HG02642 (cell line): ENCODE measurements around the gene B3GNT5.

Source experiments
- ATAC-seq: cut with Tn5 transposase; IDR thresholded peaks from one replicate; pipeline ENCODE4 v1.9.1; 2021; ENCODE audit warnings: mild to moderate bottlenecking; ENCODE audit not compliant: unreplicated experiment, poor library complexity

The B3GNT5 gene

DNA sequence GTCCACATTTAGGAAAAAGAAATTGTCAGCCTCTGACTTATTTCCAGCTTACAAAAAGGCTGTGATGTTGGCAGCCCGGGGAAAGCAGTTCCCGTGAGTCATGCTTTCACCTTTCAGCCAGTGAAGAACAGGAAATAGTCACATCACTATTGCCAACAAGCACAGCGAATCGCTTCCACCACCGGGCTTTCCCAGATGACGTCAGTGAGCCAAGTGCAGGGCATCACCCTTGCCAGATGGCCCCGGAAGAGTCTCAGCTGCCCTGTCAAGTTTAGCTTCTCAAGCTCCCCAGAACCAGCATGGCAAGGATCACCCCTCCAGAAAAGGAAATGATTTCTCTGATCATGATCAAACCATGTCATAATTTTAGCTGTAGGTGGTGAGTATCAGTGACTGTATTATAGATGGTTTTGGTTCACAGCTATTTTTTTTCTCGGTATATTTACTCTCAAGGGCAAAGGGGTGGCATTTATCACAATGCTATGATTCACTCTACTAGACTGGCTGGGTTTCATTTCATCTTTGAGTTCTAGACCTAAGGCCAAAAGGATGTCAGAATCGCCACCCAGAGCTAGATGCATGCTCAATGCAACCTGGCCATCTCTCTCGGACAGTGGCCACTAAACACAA, 32.9 kb downstream of the B3GNT5 start:
- ATAC-seq = peak; percentile 98

DNA sequence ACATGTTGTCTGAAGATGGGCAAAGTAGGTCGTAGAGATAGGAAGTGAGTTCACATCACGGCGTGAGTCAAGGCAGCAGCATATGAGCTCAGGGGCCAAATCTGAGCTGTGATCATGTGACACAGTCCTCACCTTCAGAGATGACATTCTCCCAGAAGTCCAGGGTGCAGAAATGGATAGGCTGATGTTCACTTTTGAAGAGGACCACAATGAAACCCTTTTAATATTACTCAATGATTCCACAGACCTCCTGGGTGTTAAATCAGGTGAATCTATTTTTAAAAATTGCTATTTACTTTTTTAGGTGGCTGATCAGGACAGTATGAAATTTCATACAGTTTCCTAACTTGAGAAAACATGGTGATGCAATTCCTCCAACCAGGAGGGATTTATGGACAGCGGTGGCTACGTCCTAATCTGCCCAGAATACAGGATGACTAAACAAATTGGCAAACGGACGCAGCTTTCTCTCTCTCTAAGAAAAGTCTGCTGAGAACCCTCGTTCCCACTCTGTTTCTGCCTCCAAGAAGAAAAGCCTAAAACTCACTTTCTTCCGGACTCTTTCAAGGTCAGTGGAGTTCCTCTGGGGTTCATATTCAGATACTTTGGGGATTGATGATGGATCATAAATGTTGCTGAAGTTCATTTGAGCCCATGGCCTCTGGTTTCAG, 34.4 kb downstream of the B3GNT5 start:
- ATAC-seq = no peak

DNA sequence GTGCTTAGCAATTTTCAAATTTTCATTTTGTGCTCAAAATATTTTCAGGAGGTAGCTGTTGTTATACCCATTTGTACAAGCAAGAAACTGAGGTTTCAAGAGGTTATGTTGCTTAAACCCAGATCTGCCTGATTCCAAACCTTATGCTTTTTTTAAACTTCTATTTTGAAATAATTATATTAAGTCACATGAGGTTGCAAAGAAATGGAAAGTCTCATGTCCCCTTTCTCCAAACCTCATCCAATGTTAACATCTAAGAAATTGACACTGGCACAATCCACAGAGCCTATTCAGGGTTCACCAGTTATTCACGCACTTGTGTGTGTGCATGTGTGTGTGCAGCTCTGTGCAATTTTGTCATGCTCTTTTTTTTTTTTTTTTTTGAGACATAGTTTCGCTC, 35.1 kb downstream of the B3GNT5 start:
- ATAC-seq = no peak

DNA sequence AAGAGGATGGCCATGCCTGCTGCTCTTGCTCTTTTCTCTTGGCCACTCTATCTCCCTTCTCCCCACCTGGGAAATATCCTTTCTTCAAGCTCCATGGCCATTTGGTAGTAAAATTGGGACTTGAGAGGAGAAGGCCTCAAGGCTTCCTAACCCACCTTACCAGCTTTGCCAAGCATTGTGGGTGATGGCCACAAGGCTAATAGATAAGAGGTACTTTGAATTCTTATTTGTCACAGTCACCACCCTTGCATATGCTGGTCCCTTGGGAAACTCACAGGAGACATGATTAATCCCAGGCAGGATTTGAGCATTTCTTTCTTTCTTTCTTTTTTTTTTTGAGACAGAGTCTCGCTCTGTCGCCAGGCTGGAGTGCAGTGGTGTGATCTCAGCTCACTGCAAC, 37.2 kb downstream of the B3GNT5 start:
- no peak for ATAC-seq

DNA sequence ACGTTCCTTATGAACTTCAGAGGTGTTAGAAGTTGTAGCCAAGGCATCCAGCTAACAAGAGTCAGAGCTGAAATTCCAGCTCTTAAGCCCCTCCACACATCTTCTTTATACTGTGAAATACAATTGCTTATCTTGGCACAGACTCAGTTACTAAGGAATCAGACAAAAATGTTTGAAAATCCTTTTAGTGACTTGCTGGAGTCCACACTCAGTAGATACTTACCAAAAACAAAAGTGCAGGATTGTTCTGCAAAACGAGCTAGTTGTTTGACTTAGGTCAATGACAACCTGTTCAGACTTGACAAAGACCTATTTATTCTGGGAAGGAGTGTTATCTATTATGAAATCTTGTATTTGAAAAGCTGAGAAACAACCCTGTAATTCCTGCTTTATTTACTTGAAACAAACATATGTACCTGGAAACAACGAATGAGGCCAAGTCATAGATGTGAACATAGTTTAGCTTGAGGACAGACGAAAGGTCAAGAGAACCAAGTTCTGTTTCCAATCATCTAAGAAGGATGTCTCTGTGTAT, 38.5 kb downstream of the B3GNT5 start:
- ATAC-seq = no peak

DNA sequence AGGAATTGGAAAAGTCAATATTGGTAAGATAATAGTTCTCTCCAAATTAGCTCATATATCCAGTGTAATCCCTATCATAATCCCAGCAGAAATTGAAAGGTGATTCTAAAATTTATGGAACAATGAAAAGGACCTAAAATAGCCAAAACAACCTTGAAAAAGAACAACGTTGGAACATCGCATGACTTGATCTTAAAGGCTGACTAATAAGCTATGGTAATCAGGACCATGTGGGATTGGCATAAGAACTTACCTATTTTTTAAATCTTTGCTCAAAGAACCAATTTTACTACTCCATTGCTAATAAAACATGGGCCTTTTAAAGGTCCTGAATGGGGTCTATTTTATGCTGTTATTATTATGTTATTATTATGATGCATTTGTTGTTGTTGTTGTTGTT, 40.9 kb downstream of the B3GNT5 start:
- ATAC-seq = no peak

DNA sequence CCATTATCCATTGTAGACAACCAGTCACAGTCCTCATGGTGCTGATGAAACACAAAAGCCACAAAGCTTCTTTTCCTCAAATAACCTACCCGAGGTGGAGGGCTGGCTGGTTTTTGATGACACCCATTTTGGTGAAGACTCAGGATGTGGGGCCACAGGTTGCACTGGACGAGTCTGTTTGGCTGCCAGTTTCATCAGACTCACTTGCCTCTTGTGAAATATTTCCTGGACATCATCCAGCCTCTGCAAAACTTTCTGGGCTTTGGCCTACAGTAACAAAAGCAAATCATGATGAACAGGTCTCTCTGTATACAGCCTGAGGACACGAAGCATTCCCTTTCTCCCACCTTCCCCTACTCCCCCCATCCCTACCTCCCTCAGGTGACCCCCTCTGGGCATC, 42.2 kb downstream of the B3GNT5 start:
- ATAC-seq = no peak

DNA sequence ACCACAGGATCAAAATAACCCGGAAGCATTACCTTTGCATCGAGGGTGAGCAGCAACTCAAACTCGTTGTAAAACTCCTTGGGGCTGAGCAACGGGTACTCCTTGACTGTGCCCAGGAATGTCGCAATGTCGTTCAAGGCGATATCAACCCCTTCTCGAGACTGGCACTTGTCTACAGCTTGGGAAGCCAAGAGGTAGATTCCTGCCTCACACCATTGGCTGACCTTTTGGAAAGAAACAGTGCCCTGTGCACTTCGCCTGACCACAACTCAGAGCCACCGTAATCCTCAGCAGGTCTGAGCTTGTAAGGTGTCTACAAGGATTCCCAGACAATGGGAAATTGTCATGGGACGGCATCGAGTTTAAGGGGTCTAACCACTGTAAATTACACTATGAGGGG, 43.9 kb downstream of the B3GNT5 start:
- no peak for ATAC-seq

DNA sequence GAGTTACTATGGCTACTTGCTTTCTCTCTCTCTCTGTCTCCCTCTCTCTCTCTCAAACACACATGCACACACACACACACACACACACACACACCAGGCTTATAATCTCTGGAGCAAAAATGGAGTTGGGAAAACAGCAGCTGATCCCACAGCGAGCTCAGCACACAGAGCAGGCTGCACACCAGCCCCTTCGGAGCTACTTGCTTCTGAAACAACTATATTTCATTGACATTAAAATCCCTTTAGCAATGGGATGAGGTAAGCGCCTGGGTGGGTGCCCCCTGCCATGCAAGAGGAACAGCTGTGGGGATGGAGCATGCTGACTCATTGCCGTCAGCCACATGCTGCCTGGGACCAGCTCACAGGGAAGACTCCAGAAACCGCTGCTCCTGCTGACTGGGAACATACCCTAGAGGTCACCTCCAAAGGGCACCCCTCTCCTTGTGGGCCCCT, 45.7 kb downstream of the B3GNT5 start:
- no peak for ATAC-seq

DNA sequence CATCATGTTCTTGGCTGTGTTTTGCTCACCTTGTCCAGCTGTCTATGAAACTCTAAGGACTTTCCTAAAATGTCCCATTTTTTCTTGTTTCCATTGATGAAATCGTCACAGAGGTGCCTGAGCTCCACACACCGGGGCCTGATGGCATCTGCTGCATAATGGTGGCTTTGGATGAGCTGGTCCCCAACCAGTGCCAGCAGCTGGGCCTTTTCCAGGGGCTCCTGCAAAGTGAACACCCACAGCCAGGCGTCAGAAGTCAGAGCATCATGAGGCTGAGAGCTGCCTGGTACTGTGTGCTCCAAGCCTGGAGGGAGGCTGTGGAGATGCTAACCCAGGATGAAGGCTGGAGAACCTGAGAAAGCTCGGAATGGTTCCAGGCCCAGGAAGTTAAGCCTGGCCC, 46.9 kb downstream of the B3GNT5 start:
- ATAC-seq = no peak

DNA sequence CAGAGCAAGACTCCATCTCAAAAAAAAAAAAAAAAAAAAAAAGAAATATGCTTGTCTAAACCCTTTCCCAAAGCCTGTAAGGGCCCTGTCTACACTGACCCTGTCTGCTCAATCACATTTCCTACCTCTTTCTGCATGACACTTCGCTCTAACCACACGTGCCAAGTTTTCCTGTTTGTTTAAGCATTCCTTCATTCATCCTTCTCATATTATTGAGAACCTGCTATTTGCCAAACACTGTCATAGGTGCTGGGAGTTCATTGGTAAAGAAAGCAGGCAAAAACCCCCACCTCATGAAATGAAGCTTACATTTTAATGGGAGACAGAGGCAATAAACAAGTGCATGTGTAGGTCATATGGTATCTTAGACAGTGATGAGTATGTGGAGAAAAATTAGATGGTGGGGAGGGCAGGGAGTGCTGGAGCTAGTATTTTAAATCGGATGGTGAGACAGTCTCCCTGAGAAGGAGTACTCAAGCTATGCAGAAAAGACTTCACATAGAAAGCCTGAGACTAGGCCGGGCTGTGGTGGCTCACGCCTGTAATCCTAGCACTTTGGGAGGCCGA, 48.0 kb downstream of the B3GNT5 start:
- ATAC-seq = no peak

DNA sequence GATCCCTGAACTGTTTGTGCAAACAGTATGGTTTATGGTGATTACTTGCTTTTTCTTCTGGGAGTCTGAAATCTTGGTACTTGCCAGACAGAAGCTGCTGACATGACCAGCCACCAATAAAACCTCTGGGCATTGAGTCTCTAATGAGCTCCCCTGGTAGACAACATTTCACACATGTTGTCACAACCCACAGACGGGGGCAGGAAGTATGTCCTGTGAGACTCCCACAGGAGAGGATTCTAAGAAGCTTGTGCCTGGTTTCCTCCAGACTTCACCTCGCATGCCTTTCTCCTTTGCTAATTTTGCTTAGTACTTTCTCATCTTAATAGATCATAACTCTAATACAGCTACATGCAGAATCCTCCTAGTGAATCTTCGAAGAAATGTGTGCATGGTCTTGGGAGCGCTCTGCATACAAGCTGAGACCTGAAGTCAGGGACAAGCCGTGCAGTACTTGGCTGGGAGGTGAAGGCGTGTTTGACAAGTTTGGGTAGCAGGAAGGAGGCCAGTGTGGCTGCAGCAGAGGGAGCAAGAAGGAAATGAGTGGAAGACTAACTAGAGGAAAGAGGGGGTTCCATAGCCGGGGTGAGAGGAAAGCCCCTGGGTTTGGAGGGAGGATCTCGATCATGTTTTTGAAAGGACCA, 49.0 kb downstream of the B3GNT5 start:
- no peak for ATAC-seq

DNA sequence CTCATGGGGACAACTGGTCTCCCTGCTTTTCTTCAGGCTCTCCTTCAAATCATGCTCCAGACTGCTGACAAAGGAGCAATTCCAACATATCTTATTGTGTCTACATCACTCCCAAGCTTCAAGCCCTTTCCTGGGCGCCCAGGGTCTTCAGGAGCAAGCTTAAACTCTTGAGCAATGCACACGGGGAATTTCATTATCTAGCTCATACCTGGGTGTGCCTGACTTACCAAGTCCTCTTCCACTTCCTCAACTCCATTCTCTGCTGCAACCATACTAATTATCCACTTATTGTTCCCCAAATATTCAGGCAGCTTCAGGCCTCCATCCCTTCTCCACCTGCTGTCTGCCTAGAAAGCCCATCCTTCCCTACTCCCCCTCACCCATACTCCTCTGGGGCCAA, 50.6 kb downstream of the B3GNT5 start:
- ATAC-seq = no peak

DNA sequence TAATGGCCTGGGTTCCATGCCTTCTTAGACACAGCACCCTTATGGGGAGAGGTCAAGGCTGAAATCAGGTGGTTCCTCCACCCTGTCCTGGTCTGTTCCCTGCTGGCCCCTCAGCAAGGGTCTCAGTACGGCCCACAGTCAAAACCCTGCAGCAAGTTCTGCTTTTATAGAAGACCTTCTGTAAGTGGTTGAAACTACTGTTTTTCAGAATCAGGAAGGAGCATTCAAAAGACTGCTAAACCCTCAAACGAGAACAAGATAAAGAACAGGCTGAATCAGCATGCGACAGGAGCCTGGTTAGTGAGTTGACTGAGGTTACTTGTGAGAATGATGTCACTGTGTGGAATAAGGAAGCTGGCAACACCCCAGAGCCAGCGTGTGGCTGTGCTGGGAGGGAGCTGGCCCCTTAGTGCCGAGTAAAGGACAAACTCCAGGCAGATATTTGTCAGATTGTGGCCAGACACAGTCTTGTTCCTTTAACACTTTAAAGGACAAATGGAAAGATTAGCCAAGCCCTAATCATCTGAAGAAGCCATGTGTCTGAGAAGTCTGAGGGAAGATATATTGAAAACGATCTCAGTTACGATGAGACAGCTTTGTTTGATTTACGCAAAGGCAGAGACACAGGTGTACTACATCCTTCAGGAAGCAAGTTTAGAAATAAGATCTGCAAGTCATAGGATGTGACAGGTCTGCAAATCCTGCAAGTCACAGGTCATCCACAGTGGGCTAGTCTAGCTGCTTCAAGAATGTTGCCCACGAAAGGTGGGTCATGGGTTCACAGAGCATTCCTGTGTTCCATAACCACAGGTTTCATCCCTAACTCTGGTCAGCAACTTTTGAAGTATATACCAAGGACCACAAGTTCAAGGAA, 54.0 kb downstream of the B3GNT5 start:
- ATAC-seq = peak; percentile 79

DNA sequence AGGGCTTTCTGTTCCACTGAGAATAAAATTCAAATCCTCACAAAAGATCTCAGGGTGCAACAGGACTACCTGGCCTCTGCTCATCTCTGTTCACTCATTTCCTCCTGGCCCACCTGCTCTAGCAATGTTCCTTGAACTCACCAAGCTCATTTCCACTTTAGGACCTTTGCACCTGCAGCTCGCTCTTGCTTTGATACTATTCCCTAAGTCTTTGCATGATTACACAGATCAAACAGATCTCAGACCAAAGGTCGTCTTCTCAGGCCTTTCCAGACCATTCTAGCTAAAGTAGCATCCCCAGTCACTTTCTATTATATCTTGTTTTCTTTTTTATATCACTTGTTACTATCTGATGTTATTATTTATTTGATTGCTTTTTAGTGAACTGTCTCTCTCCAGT, 54.7 kb downstream of the B3GNT5 start:
- ATAC-seq = no peak

DNA sequence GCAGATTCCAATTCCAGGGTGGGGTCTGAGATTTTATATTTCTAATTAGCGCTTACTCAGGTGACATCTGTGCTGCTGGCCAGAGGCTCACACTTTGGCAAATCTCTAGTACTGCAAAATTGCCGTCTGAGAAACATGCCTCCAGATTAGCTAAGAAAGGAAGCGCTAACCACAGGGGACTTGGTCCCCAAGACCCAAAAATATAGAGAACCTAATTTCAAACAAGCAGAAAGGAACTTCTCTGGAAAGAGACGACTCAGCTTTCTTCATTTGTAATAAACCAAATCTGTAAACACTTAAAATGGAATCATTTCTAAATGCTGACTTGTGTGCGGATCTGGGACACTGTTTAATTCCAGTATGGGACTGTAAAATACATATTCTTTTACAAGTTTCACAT, 55.7 kb downstream of the B3GNT5 start:
- no peak for ATAC-seq

DNA sequence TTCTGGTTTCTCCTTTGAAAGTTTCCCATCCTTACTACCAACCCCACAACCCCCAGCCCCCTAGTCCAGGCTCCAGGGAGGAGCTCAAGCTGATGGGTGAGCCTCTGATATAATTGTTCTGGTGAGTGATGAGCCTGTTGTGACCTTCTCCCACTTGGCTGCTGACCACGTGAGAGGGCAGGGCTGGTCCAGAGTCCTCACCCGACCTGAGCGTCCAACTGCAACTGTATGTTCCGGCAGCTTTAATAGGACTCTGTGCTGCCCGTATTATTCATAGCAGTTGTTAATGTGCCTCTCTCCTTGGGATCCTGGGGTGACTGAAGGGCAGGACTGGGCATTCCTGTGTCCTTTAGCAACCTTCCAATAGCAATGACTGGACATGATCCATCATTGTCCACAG, 56.2 kb downstream of the B3GNT5 start:
- no peak for ATAC-seq

DNA sequence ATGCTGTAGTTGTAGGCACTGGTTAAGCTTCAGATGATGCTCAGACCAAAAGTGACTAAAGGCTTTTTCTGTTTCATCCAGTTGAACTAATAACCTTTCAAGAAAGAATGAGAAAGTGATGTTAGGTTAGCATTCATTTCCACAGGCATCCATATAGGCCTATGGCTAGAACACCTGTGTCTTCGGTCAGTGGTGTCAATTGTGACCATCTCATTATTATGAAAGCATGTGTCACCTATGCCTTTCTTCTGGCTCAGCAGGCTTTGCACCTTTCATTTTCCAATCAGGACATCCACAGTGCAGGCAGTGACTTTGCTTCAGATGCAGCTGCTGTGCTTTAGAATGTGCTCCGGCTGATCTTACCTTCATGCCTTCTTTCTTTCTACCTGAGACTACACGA, 57.9 kb downstream of the B3GNT5 start:
- ATAC-seq = no peak

DNA sequence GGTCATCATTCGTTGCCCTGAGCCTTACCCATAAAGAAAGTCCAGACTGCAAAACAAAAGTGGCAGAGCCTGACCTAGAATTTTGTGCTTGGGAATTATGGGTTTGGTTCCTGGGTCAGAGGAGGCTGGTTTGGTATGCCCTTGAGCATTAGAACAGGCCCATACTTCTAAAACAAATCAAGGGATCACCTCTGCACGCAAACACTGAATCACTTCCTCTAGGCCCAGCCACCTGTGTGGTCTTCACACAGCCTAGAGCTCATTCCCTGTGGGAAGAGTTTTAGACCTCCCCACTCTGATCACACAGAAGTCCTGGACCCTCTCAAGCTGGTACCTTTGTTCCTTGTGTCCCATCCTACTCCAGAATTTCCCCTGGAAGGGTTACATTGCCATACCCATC, 59.4 kb downstream of the B3GNT5 start:
- no peak for ATAC-seq

DNA sequence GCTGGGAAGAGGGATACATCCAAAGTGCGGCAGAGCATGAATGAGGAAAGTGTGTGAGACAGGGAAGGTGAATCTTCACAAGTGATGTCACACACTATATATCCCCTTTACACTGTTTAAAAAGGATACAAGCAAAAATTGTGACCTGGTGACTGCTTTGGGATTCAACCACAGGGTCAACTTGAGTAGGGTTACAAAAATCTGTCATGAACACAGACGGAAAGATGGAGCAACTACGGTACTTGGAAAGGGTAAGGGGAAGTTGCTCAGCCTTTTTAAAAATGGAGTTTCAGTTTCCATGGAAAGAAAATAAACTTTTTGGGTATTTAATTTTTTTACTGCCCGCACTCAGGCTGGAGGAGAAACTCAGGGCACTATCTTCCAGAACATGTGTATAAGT, 60.3 kb downstream of the B3GNT5 start:
- no peak for ATAC-seq
